Measurements from ENCODE around the gene HMGN1.

HMGN1 gene

DNA sequence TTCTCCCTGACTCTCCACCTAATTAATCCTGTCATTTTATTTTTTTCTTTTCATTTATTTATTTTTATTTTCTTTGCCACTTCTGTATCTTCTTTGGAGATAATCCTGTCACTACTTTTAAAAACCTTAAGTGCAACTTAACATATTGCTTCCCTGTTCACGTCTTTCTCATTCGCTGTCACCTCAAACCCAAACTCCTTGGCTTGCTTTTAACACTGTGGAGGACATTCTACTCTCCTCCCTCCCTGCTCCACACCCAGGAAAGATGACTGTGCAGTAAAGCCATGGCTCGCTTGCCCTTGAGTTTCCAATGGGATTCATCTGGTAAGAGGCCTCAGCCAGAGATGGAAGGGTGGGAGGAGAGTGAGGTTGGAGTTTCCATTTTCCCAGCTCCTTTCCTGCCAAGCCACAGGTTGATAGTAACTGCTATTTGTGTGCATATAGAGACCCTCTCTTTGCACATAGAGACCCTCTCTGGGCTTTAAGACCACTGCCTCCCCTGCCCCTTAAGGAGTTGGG, 29.0 kb downstream of the HMGN1 start:
- H3K4me3 ChIP-seq (replicated peaks; ENCODE audit: low read depth, low read length) = no peak overlapping the region
- TF ChIP-seq, protein P1, sequence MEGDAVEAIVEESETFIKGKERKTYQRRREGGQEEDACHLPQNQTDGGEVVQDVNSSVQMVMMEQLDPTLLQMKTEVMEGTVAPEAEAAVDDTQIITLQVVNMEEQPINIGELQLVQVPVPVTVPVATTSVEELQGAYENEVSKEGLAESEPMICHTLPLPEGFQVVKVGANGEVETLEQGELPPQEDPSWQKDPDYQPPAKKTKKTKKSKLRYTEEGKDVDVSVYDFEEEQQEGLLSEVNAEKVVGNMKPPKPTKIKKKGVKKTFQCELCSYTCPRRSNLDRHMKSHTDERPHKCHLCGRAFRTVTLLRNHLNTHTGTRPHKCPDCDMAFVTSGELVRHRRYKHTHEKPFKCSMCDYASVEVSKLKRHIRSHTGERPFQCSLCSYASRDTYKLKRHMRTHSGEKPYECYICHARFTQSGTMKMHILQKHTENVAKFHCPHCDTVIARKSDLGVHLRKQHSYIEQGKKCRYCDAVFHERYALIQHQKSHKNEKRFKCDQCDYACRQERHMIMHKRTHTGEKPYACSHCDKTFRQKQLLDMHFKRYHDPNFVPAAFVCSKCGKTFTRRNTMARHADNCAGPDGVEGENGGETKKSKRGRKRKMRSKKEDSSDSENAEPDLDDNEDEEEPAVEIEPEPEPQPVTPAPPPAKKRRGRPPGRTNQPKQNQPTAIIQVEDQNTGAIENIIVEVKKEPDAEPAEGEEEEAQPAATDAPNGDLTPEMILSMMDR (IDR thresholded peaks at IDR 0.05; ENCODE audit: low read depth, low read length, missing control alignments) = no peak
- DNase-seq (ENCODE audit: extremely low read depth, low read depth) = no peak

DNA sequence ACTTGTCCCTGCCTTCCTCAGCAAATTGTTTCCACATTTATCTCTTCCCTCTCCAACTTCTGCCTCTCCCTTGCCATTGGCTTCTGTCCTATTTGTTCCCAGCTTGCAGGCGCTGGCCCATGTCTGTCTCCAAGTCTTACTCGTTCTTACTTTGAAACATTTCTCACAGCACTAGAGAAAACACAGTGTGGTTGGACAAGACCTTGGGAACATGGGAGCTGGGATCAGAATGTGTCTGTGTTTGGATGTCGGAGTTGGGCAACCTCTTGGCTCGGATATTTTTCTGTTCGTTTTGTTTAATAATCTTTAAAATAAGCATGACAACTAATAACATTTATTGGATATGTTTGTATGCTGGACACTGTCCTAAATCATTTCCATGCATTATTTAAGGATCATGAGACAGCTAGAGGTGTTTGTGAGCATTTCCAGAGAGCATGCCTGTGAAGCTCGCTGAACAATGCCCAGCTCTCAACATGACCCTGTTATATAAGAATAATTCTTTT, 29.6 kb downstream of the HMGN1 start:
- no peak for DNase-seq (ENCODE audit: extremely low read depth, low read depth)
- H3K4me3 ChIP-seq (replicated peaks; ENCODE audit: low read depth, low read length) = no peak overlapping the region
- TF ChIP-seq, protein P1 (IDR thresholded peaks at IDR 0.05; ENCODE audit: low read depth, low read length, missing control alignments) = no peak

DNA sequence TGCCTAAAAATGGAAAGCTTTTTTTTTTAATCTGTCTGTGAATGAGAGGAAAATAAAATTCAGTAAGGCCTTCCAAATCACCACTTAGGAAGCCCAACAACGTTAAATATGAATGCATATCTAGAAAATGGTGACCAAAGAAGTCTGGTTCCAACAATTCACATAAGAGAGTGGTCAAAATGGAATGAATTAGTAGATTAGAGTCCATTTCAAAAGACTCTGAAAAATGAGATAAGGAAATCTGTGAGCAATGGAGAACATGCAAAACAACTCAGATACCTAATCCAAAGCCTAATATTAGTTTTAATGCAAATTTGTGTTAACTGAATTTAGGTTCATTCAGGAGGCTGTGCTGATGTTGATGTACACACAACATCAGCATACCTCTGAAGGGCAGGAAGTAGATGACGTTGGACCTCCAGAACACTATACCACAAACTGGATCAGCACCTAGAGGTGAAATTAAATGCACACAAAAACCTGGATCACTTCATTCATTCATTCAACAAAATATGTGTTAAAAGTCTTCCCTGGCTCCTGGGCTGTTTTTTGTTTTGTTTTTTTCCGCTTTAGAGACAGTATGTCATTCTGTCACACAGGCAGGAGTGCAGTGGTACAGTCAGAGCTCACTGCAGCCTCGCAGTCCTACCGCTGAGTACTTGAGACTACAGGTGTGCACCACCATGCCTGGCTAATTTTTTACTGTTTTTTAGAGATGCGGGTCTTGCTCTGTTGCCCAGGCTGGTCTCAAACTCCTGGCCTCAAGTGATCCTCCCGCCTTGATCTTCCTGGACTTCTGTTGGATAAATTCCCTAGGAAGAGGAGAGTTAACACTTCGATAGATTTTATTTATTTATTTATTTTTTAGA, 30.6 kb downstream of the HMGN1 start:
- TF ChIP-seq, protein P1 (IDR thresholded peaks at IDR 0.05; ENCODE audit: low read depth, low read length, missing control alignments) = no peak
- DNase-seq (ENCODE audit: extremely low read depth, low read depth) = no peak
- H3K4me3 ChIP-seq (replicated peaks; ENCODE audit: low read depth, low read length) = no peak overlapping the region

DNA sequence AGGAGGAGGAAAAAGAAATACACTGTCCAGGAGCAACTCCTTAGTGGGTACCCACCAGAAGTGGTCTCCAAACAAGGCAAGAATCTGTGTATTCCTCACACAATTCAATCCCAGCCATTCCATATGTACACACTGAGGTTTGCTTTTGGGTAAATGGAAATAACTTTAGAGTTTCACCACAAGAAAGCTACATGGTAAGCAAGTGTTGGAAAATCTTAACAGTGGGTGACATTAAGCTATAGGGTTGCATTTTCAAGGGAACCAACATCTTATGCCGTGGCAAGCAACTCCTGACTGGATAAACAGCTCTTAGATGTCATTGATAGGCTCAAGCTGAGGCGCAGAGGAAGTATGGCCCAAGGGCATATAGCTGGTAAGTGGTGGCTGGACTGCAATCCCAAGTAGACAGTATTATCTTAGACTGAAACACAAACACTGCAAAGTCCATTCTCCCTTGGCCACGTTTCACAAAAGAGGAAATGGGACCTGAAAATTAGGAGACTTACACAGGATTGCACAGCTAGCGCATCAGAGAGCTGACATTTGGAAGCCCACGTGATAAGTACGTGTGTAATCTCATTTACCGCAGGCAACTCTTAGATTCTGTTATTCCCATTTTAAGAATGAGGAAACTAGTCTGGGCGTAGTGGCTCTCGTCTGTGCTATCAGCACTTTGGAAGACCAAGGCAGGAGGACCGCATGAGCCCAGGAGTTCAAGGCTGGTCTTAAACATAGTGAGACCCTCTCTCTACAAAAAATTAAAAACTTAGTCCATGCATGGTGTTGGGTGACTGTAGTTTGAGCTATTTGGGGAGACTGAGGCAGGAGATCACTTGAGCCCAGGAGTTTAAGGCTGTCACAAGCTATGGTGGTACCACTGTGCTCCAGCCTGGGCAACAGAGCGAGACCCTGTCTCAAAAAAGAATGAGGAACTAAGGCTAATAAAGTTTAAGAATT, 31.5 kb downstream of the HMGN1 start:
- H3K4me3 ChIP-seq (replicated peaks; ENCODE audit: low read depth, low read length) = no peak overlapping the region
- TF ChIP-seq, protein P1 (IDR thresholded peaks at IDR 0.05; ENCODE audit: low read depth, low read length, missing control alignments) = no peak
- no peak for DNase-seq (ENCODE audit: extremely low read depth, low read depth)

DNA sequence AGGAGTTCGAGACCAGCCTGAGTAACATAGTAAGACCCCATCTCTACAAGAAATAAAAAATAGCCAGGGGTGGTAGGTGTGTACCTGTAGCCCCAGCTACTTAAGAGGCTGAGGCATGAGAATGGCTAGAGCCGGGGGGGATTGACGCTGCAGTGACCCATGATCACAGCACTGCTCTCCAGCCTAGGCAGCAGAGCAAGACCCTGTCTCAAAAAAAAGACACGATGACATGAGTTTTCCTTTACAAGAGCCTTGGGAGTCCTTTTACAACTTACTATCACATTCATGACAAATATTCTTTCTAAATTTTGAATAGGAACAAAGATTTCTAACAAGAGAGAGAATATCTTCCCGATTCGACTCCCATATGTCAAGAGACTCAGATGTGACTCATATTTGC, 32.2 kb downstream of the HMGN1 start:
- DNase-seq (ENCODE audit: extremely low read depth, low read depth) = no peak
- TF ChIP-seq, protein P1 (IDR thresholded peaks at IDR 0.05; ENCODE audit: low read depth, low read length, missing control alignments) = no peak

DNA sequence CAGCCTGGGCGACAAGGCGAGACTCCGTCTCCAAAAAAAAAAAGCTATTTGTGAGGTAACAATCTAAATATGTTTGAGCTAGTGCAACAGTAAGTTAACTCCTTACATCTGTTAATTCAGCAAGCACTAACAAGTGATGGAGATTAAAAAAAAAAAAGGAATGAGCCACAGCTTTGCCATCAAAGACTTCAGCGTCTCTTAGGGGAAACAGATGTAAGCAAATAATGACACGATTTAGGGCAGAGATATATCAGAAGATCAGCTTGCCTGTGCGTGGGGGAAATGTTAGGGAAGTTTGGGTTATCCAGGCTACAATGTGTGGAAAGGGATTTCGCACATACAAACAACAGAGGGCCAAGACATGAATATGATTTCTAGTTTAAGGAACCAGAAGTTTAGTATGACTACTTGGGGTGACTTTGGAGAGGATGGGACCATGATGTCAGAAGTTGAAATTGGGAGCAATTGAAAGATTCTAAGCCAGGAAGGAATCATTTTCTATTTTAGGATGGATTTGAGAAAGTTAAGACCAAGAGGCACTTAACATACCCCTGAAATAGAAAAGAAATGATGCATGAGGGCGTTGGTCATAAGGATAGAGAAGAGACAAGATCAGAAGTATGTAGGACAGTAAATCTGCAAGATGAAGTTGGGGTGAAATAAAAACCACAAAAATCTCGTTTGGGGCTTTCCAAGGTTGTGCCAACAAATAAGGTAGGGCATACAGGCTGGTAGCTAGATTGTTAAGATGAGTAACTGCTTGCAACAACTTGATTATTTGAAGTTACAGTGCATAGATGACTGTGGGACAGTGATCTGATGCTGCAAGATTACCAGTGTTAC, 33.1 kb downstream of the HMGN1 start:
- no peak overlapping the region for H3K4me3 ChIP-seq (replicated peaks; ENCODE audit: low read depth, low read length)
- no peak for DNase-seq (ENCODE audit: extremely low read depth, low read depth)
- TF ChIP-seq, protein P1 (IDR thresholded peaks at IDR 0.05; ENCODE audit: low read depth, low read length, missing control alignments) = no peak

More for the DNA sequence above, 32.2 kb downstream of the HMGN1 start:
- no peak overlapping the region for H3K4me3 ChIP-seq (replicated peaks; ENCODE audit: low read depth, low read length)

Measured in HFF-Myc (cell line).